ENCODE results near the gene UBA6.

Gene UBA6

GRCh38 chr4:67604029-67604381 lies 97.0 kb downstream of the UBA6 start:
- no peak for TF ChIP-seq ZNF274 (IDR thresholded peaks at IDR 0.05; ENCODE audit: low read depth, low read length)
- H3K9me3 ChIP-seq (ENCODE audit: insufficient read depth, low read length): peaks cover 4% of the 10 kb centered on the region; the same call in 1 of the 2 replicates
- DNase-seq (ENCODE audit: low read depth, low spot score): no peak
- H3K4me3 ChIP-seq (ENCODE audit: insufficient read length, low read depth): no peak overlapping the region
- H3K36me3 ChIP-seq (ENCODE audit: insufficient read depth, insufficient read length, low read length): no peaks in the 10 kb centered on the region
- no peaks in the 10 kb centered on the region for H3K4me1 ChIP-seq (ENCODE audit: insufficient read depth, insufficient read length)
- H3K9ac ChIP-seq (ENCODE audit: insufficient read length, low read depth): no peak overlapping the region
- H3K27me3 ChIP-seq (ENCODE audit: insufficient read depth, insufficient read length): no peaks in the 10 kb centered on the region

- H3K9me3 ChIP-seq (ENCODE audit: insufficient read depth, low read length): peaks cover 4% of the 10 kb centered on the region; the same call in 1 of the 2 replicates
- no peaks in the 10 kb centered on the region for H3K36me3 ChIP-seq (ENCODE audit: insufficient read depth, insufficient read length, low read length)
- no peak overlapping the region for H3K4me3 ChIP-seq (ENCODE audit: insufficient read length, low read depth)
- no peak overlapping the region for H3K9ac ChIP-seq (ENCODE audit: insufficient read length, low read depth)
- no peaks in the 10 kb centered on the region for H3K27me3 ChIP-seq (ENCODE audit: insufficient read depth, insufficient read length)
- no peak for DNase-seq (ENCODE audit: low read depth, low spot score)
- H3K4me1 ChIP-seq (ENCODE audit: insufficient read depth, insufficient read length): no peaks in the 10 kb centered on the region
- TF ChIP-seq YY1 (IDR thresholded peaks at IDR 0.05; ENCODE audit: insufficient read depth, insufficient read length) (no peak), SUZ12 (IDR thresholded peaks at IDR 0.05; ENCODE audit: extremely low read depth, insufficient read depth, insufficient read length) (no peak), ZNF274 (IDR thresholded peaks at IDR 0.05; ENCODE audit: low read depth, low read length) (no peak)
Measured at GRCh38 chr4:67603310-67604028, 97.5 kb downstream of the UBA6 start.

DNA sequence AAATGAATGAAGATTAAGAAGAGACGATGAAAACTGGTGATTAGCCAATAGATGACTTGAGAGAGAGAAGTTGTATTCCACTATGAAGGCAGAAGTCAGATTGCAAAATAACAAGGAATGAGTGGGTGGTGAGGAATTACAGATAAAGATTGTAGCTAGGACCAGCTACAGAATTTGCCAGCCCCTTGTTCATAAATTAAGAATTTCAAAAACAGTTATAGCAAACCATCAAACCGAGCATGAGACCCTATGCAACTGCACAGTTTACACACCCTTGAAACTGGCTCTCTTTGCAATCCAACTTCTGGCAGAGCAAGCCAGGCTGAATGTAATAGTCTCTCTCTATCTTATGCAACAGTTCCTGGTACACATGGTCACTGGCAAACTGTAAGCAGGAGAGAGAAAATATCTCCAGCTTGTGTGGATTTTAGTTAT lies 107.2 kb downstream of the UBA6 start:
- Histone ChIP-seq H3K9me3 (ENCODE audit: insufficient read depth, low read length) (peaks cover 23% of the 10 kb centered on the region; the same call in 1 of the 2 replicates), H3K4me1 (ENCODE audit: insufficient read depth, insufficient read length) (no peaks in the 10 kb centered on the region), H3K9ac (ENCODE audit: insufficient read length, low read depth) (no peak overlapping the region), H3K27me3 (ENCODE audit: insufficient read depth, insufficient read length) (no peaks in the 10 kb centered on the region), H3K36me3 (ENCODE audit: insufficient read depth, insufficient read length, low read length) (no peaks in the 10 kb centered on the region), H3K4me3 (ENCODE audit: insufficient read length, low read depth) (no peak overlapping the region)
- TF ChIP-seq YY1 (IDR thresholded peaks at IDR 0.05; ENCODE audit: insufficient read depth, insufficient read length): no peak
- TF ChIP-seq ZNF274 (IDR thresholded peaks at IDR 0.05; ENCODE audit: low read depth, low read length): no peak
- no peak for TF ChIP-seq SUZ12 (IDR thresholded peaks at IDR 0.05; ENCODE audit: extremely low read depth, insufficient read depth, insufficient read length)
- no peak for DNase-seq (ENCODE audit: low read depth, low spot score)

- TF ChIP-seq ZNF274 (IDR thresholded peaks at IDR 0.05; ENCODE audit: low read depth, low read length) (no peak), SUZ12 (IDR thresholded peaks at IDR 0.05; ENCODE audit: extremely low read depth, insufficient read depth, insufficient read length) (no peak), YY1 (IDR thresholded peaks at IDR 0.05; ENCODE audit: insufficient read depth, insufficient read length) (no peak)
- DNase-seq (ENCODE audit: low read depth, low spot score): no peak
- Histone ChIP-seq H3K9me3 (ENCODE audit: insufficient read depth, low read length) (no peaks in the 10 kb centered on the region), H3K36me3 (ENCODE audit: insufficient read depth, insufficient read length, low read length) (no peaks in the 10 kb centered on the region), H3K9ac (ENCODE audit: insufficient read length, low read depth) (no peak overlapping the region), H3K4me1 (ENCODE audit: insufficient read depth, insufficient read length) (no peaks in the 10 kb centered on the region), H3K4me3 (ENCODE audit: insufficient read length, low read depth) (no peak overlapping the region), H3K27me3 (ENCODE audit: insufficient read depth, insufficient read length) (no peaks in the 10 kb centered on the region)
Measured at GRCh38 chr4:67587156-67587555, 113.8 kb downstream of the UBA6 start.

DNA sequence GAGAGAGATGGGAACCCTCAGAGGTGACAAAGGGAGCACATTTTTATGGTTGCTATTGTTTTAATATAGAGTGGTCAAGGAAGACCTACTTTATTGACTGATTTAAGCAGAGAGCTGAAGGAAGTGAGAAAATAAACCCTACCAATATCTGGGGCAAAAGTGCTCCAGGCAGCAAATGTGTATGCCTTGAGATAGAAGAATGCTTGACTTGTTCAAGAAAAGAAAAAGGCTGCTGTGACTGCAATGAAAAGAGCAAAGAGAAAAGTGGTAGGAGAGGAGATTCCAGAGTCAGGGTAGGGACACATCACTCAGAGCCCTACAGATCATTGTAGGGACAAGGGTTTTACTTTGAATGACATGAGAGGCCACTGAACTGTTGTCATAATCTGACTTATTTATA lies 116.5 kb downstream of the UBA6 start:
- no peaks in the 10 kb centered on the region for H3K4me1 ChIP-seq (ENCODE audit: insufficient read depth, insufficient read length)
- H3K9ac ChIP-seq (ENCODE audit: insufficient read length, low read depth): no peak overlapping the region
- no peak for TF ChIP-seq ZNF274 (IDR thresholded peaks at IDR 0.05; ENCODE audit: low read depth, low read length)
- TF ChIP-seq SUZ12 (IDR thresholded peaks at IDR 0.05; ENCODE audit: extremely low read depth, insufficient read depth, insufficient read length): no peak
- no peak for TF ChIP-seq YY1 (IDR thresholded peaks at IDR 0.05; ENCODE audit: insufficient read depth, insufficient read length)
- no peaks in the 10 kb centered on the region for H3K36me3 ChIP-seq (ENCODE audit: insufficient read depth, insufficient read length, low read length)
- no peak for DNase-seq (ENCODE audit: low read depth, low spot score)
- H3K27me3 ChIP-seq (ENCODE audit: insufficient read depth, insufficient read length): no peaks in the 10 kb centered on the region
- H3K4me3 ChIP-seq (ENCODE audit: insufficient read length, low read depth): no peak overlapping the region
- no peaks in the 10 kb centered on the region for H3K9me3 ChIP-seq (ENCODE audit: insufficient read depth, low read length)

DNA sequence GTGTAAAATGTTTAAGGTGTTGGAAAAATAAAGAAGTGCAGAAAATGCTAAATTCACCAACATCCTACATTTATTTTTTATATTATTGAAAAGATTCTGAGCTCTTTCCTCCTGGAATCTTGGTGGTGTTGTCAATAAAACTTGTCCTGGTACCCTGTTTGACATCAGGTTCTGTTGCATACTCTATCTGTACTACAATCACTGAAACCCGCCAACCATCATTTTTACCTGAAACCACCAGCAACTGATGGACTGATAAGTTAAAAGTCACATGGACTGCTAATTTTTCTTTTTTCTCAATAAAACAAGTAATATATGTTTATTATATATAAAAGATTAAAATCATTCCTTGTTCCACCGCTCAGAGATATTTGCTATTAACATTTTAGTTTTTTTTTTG lies 119.0 kb downstream of the UBA6 start:
- TF ChIP-seq YY1 (IDR thresholded peaks at IDR 0.05; ENCODE audit: insufficient read depth, insufficient read length): no peak
- TF ChIP-seq SUZ12 (IDR thresholded peaks at IDR 0.05; ENCODE audit: extremely low read depth, insufficient read depth, insufficient read length): no peak
- TF ChIP-seq ZNF274 (IDR thresholded peaks at IDR 0.05; ENCODE audit: low read depth, low read length): no peak
- no peaks in the 10 kb centered on the region for H3K36me3 ChIP-seq (ENCODE audit: insufficient read depth, insufficient read length, low read length)
- H3K9me3 ChIP-seq (ENCODE audit: insufficient read depth, low read length): no peaks in the 10 kb centered on the region
- no peak overlapping the region for H3K9ac ChIP-seq (ENCODE audit: insufficient read length, low read depth)
- no peaks in the 10 kb centered on the region for H3K27me3 ChIP-seq (ENCODE audit: insufficient read depth, insufficient read length)
- H3K4me1 ChIP-seq (ENCODE audit: insufficient read depth, insufficient read length): no peaks in the 10 kb centered on the region
- H3K4me3 ChIP-seq (ENCODE audit: insufficient read length, low read depth): no peak overlapping the region
- DNase-seq (ENCODE audit: low read depth, low spot score): no peak

DNA sequence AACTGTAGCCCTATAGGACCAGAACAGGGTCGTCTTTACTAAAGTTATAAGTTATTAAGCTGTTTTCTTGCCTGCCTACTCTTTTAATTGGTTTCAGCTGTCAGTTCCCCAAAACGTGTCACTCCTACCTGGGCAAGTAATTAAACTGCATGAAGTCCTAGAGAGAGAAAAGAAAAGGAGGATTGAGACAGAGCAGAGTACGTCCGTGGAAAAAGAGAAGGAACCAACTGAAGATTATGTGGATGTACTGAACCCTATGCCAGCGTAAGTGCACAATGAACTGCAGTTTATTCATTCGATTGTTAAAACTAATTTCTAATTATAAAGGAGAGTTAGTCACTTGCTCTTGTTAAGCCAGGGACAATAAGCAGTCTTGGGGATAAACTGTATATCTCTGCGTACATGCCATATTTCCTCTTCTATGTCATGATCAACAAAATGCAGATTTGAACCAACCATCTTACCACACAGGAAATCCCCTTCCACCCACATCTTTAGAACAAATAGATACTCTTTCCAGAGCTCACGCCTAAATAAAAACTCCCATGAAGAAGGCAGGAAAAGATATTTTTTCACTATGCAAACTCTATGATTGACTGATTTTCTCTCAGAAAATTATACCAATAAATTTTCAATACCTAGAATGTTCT lies 119.6 kb downstream of the UBA6 start:
- H3K4me3 ChIP-seq (ENCODE audit: insufficient read length, low read depth): no peak overlapping the region
- H3K27me3 ChIP-seq (ENCODE audit: insufficient read depth, insufficient read length): no peaks in the 10 kb centered on the region
- no peaks in the 10 kb centered on the region for H3K9me3 ChIP-seq (ENCODE audit: insufficient read depth, low read length)
- no peak overlapping the region for H3K9ac ChIP-seq (ENCODE audit: insufficient read length, low read depth)
- no peak for TF ChIP-seq ZNF274 (IDR thresholded peaks at IDR 0.05; ENCODE audit: low read depth, low read length)
- TF ChIP-seq YY1 (IDR thresholded peaks at IDR 0.05; ENCODE audit: insufficient read depth, insufficient read length): no peak
- no peak for TF ChIP-seq SUZ12 (IDR thresholded peaks at IDR 0.05; ENCODE audit: extremely low read depth, insufficient read depth, insufficient read length)
- no peaks in the 10 kb centered on the region for H3K36me3 ChIP-seq (ENCODE audit: insufficient read depth, insufficient read length, low read length)
- DNase-seq (ENCODE audit: low read depth, low spot score): no peak
- no peaks in the 10 kb centered on the region for H3K4me1 ChIP-seq (ENCODE audit: insufficient read depth, insufficient read length)

Data from NT2/D1 (cell line).